Mesenchymal stem cell (in vitro differentiated cells and primary cell): ENCODE data around the gene MAPK4.

Experiments used
- DNase-seq: peaks from one replicate; pipeline ENCODE4 v3.0.0-alpha.2; 2013
- H2AFZ ChIP-seq: one replicate; pipeline ENCODE4 v1.6.1; 2013; ENCODE audit warnings: low read depth, mild to moderate bottlenecking, control low read depth, inconsistent platforms, low read length, moderate library complexity
- H2AK5ac ChIP-seq: 2 replicates; pipeline ENCODE4 v1.6.1; 2013; ENCODE audit warnings: low read length, moderate library complexity, mild to moderate bottlenecking, inconsistent platforms; ENCODE audit not compliant: severe bottlenecking
- H2BK120ac ChIP-seq: one replicate; pipeline ENCODE4 v1.6.1; 2013; ENCODE audit warnings: low read depth, mild to moderate bottlenecking, inconsistent platforms, low read length, moderate library complexity
- H2BK12ac ChIP-seq, 2 experiments: one replicate each; pipeline ENCODE4 v1.6.1; 2013; ENCODE audit warnings: inconsistent platforms in 2 of 2, low read length in 2 of 2, mild to moderate bottlenecking in 2 of 2, moderate library complexity in 2 of 2, control low read depth in 1 of 2
- H2BK15ac ChIP-seq: one replicate; pipeline ENCODE4 v1.6.1; 2013; ENCODE audit warnings: mild to moderate bottlenecking, low read depth, inconsistent platforms; ENCODE audit not compliant: poor library complexity, severe bottlenecking
- H2BK5ac ChIP-seq: 2 replicates; pipeline ENCODE4 v1.6.1; 2013; ENCODE audit warnings: low read depth, mild to moderate bottlenecking, low read length, control low read depth, inconsistent platforms; ENCODE audit not compliant: poor library complexity, severe bottlenecking
- H3K14ac ChIP-seq, 2 experiments: one replicate each; pipeline ENCODE4 v1.6.1; 2013; ENCODE audit warnings: inconsistent platforms in 2 of 2, low read length in 2 of 2, control low read depth in 1 of 2, mild to moderate bottlenecking in 1 of 2, moderate library complexity in 1 of 2
- H3K18ac ChIP-seq, 2 experiments: one replicate each; pipeline ENCODE4 v1.6.1; 2013; ENCODE audit warnings: inconsistent platforms in 2 of 2, low read length in 2 of 2, control low read depth in 1 of 2, low read depth in 1 of 2, mild to moderate bottlenecking in 1 of 2
- H3K23ac ChIP-seq, 2 experiments: one replicate each; pipeline ENCODE4 v1.6.1; 2013; ENCODE audit warnings: inconsistent platforms in 2 of 2, low read length in 2 of 2, mild to moderate bottlenecking in 2 of 2, moderate library complexity in 2 of 2, control low read depth in 1 of 2
- H3K27ac ChIP-seq: 2 replicates; pipeline ENCODE4 v1.5.1; 2013; ENCODE audit warnings: mild to moderate bottlenecking, moderate library complexity, low read length, control low read depth, inconsistent platforms; ENCODE audit not compliant: poor library complexity, severe bottlenecking
- H3K27me3 ChIP-seq, 2 experiments: 2 replicates each; pipeline versions ENCODE4 v1.6.1 to v1.7.0; 2013; ENCODE audit warnings: low read length in 2 of 2, mild to moderate bottlenecking in 2 of 2, moderate library complexity in 2 of 2, control low read depth in 1 of 2, inconsistent platforms in 1 of 2; ENCODE audit not compliant: control insufficient read depth in 1 of 2, insufficient read depth in 1 of 2
- H3K36me3 ChIP-seq, 2 experiments: 2 replicates each; pipeline versions ENCODE4 v1.6.1 to v1.7.0; 2013; ENCODE audit warnings: low read length in 2 of 2, control low read depth in 1 of 2, inconsistent platforms in 1 of 2, low read depth in 1 of 2, mild to moderate bottlenecking in 1 of 2; ENCODE audit not compliant: insufficient read depth in 2 of 2, control insufficient read depth in 1 of 2
- H3K4ac ChIP-seq, 2 experiments: one replicate each; pipeline ENCODE4 v1.6.1; 2013; ENCODE audit warnings: inconsistent platforms in 2 of 2, low read length in 2 of 2, mild to moderate bottlenecking in 2 of 2, moderate library complexity in 2 of 2, control low read depth in 1 of 2, low read depth in 1 of 2
- H3K4me1 ChIP-seq: 2 replicates; pipeline ENCODE4 v1.6.1; 2013; ENCODE audit warnings: low read depth, low read length, control low read depth; ENCODE audit not compliant: control insufficient read depth, insufficient read depth
- H3K4me2 ChIP-seq: 2 replicates; pipeline ENCODE4 v1.6.1; 2013; ENCODE audit warnings: low read length, mild to moderate bottlenecking, inconsistent platforms; ENCODE audit not compliant: poor library complexity, severe bottlenecking
- H3K4me3 ChIP-seq, 2 experiments: 2 replicates each; pipeline versions ENCODE4 v1.5.1 to v1.7.0; 2013; ENCODE audit warnings: low read length in 2 of 2, mild to moderate bottlenecking in 2 of 2, control low read depth in 1 of 2, low read depth in 1 of 2; ENCODE audit not compliant: insufficient read depth in 1 of 2
- H3K79me1 ChIP-seq: replicated peaks from 2 replicates; pipeline ENCODE4 v1.6.1; 2013; ENCODE audit warnings: mild to moderate bottlenecking, control low read depth, low read length, inconsistent platforms; ENCODE audit not compliant: poor library complexity, severe bottlenecking
- H3K9ac ChIP-seq: 2 replicates; pipeline ENCODE4 v1.7.0; 2013; ENCODE audit warnings: mild to moderate bottlenecking, low read length, moderate library complexity
- H3K9me3 ChIP-seq: 2 replicates; pipeline ENCODE4 v1.7.0; 2013; ENCODE audit warnings: mild to moderate bottlenecking, low read length; ENCODE audit not compliant: control insufficient read depth
- H4K8ac ChIP-seq: one replicate; pipeline ENCODE4 v1.6.1; 2013; ENCODE audit warnings: inconsistent platforms, mild to moderate bottlenecking, low read length, moderate library complexity
- H4K91ac ChIP-seq: one replicate; pipeline ENCODE4 v1.6.1; 2013; ENCODE audit warnings: mild to moderate bottlenecking, low read length, inconsistent platforms
- WGBS: methylation state at CpG from one replicate; pipeline ENCODE4 v1.1.7; 2013; ENCODE audit warnings: mixed read lengths; 5-methylcytosine and 5-hydroxymethylcytosine counted together

MAPK4 gene

GRCh38 chr18:50624981-50625380 lies 65.1 kb downstream of the MAPK4 start:
- no peak overlapping the region for H4K8ac ChIP-seq
- no peaks in the 10 kb centered on the region for H3K4me1 ChIP-seq
- H3K4ac ChIP-seq = no peak overlapping the region
- H2AK5ac ChIP-seq = no peak overlapping the region
- no peak overlapping the region for H2BK12ac ChIP-seq
- no peak overlapping the region for H3K18ac ChIP-seq
- no peak overlapping the region for H2AFZ ChIP-seq
- H3K9me3 ChIP-seq = no peaks in the 10 kb centered on the region
- no peak overlapping the region for H3K27ac ChIP-seq
- no peaks in the 10 kb centered on the region for H3K27me3 ChIP-seq
- no peaks in the 10 kb centered on the region for H3K36me3 ChIP-seq
- no peak overlapping the region for H3K23ac ChIP-seq
- no peak overlapping the region for H3K4me2 ChIP-seq
- H4K91ac ChIP-seq = no peak overlapping the region
- H3K4me3 ChIP-seq = no peak overlapping the region
- H2BK5ac ChIP-seq = no peak overlapping the region
- H2BK120ac ChIP-seq = no peak overlapping the region
- 73% methylated on average over 3 of the region's 3 CpGs for WGBS
- H3K79me1 ChIP-seq = no peaks in the 10 kb centered on the region
- H3K14ac ChIP-seq = no peak overlapping the region
- H3K9ac ChIP-seq = no peak overlapping the region
- H2BK15ac ChIP-seq = no peak overlapping the region
- DNase-seq = no peak

- no peaks in the 10 kb centered on the region for H3K9me3 ChIP-seq
- no peak overlapping the region for H3K23ac ChIP-seq
- no peak overlapping the region for H2AFZ ChIP-seq
- H3K4me1 ChIP-seq = no peaks in the 10 kb centered on the region
- DNase-seq = no peak
- no peak overlapping the region for H3K9ac ChIP-seq
- no peak overlapping the region for H4K91ac ChIP-seq
- H3K79me1 ChIP-seq = no peaks in the 10 kb centered on the region
- no peak overlapping the region for H2BK15ac ChIP-seq
- no peak overlapping the region for H3K18ac ChIP-seq
- no peak overlapping the region for H2AK5ac ChIP-seq
- H3K4ac ChIP-seq = no peak overlapping the region
- H3K27me3 ChIP-seq = no peaks in the 10 kb centered on the region
- H3K36me3 ChIP-seq = no peaks in the 10 kb centered on the region
- no peak overlapping the region for H2BK5ac ChIP-seq
- no peak overlapping the region for H4K8ac ChIP-seq
- no peak overlapping the region for H2BK12ac ChIP-seq
- no peak overlapping the region for H3K4me3 ChIP-seq
- 90% methylated on average over 10 of the region's 10 CpGs for WGBS
- no peak overlapping the region for H3K27ac ChIP-seq
- H3K14ac ChIP-seq = no peak overlapping the region
- no peak overlapping the region for H2BK120ac ChIP-seq
- no peak overlapping the region for H3K4me2 ChIP-seq
Observed at GRCh38 chr18:50626317-50626716, 66.4 kb downstream of the MAPK4 start.

GRCh38 chr18:50627594-50628532 lies 68.0 kb downstream of the MAPK4 start:
- no peak overlapping the region for H2AFZ ChIP-seq
- H3K4me3 ChIP-seq = no peak overlapping the region
- H2BK12ac ChIP-seq = no peak overlapping the region
- no peak overlapping the region for H3K18ac ChIP-seq
- H4K8ac ChIP-seq = no peak overlapping the region
- no peaks in the 10 kb centered on the region for H3K27me3 ChIP-seq
- no peak overlapping the region for H4K91ac ChIP-seq
- no peak overlapping the region for H3K9ac ChIP-seq
- no peak overlapping the region for H2BK120ac ChIP-seq
- H2BK15ac ChIP-seq = no peak overlapping the region
- H3K36me3 ChIP-seq = no peaks in the 10 kb centered on the region
- H2AK5ac ChIP-seq = no peak overlapping the region
- no peaks in the 10 kb centered on the region for H3K79me1 ChIP-seq
- no peak overlapping the region for H3K14ac ChIP-seq
- no peak overlapping the region for H2BK5ac ChIP-seq
- H3K4me2 ChIP-seq = no peak overlapping the region
- H3K27ac ChIP-seq = no peak overlapping the region
- no peak overlapping the region for H3K4ac ChIP-seq
- H3K4me1 ChIP-seq = no peaks in the 10 kb centered on the region
- DNase-seq = no peak
- no peak overlapping the region for H3K23ac ChIP-seq
- H3K9me3 ChIP-seq = no peaks in the 10 kb centered on the region
- 80% methylated on average over 13 of the region's 16 CpGs for WGBS

GRCh38 chr18:50628533-50628905 lies 68.6 kb downstream of the MAPK4 start:
- no peaks in the 10 kb centered on the region for H3K9me3 ChIP-seq
- H2BK12ac ChIP-seq = no peak overlapping the region
- no peaks in the 10 kb centered on the region for H3K36me3 ChIP-seq
- H3K14ac ChIP-seq = no peak overlapping the region
- DNase-seq = no peak
- H2BK15ac ChIP-seq = no peak overlapping the region
- H3K4ac ChIP-seq = no peak overlapping the region
- no peak overlapping the region for H3K4me2 ChIP-seq
- no peaks in the 10 kb centered on the region for H3K27me3 ChIP-seq
- 100% methylated on average over 1 of the region's 2 CpGs for WGBS
- H3K79me1 ChIP-seq = no peaks in the 10 kb centered on the region
- no peak overlapping the region for H2BK5ac ChIP-seq
- no peak overlapping the region for H3K27ac ChIP-seq
- no peak overlapping the region for H2AK5ac ChIP-seq
- H2BK120ac ChIP-seq = no peak overlapping the region
- H3K23ac ChIP-seq = no peak overlapping the region
- H3K4me3 ChIP-seq = no peak overlapping the region
- H3K4me1 ChIP-seq = no peaks in the 10 kb centered on the region
- no peak overlapping the region for H4K91ac ChIP-seq
- no peak overlapping the region for H2AFZ ChIP-seq
- no peak overlapping the region for H3K9ac ChIP-seq
- no peak overlapping the region for H4K8ac ChIP-seq
- H3K18ac ChIP-seq = no peak overlapping the region
